HG03354 (cell line): ENCODE data around the gene SKAP1.
"Not testable (repeated sequence)": the region's sequence is repeated elsewhere in the genome, so short reads cannot be mapped to it uniquely, and the experiment has no call there.

Experiments
- ATAC-seq: cut with Tn5 transposase; IDR thresholded peaks from one replicate; pipeline ENCODE4 v1.9.1; 2021; ENCODE audit warnings: mild to moderate bottlenecking; ENCODE audit not compliant: unreplicated experiment, poor library complexity, severe bottlenecking

The SKAP1 gene

GRCh38 chr17:48192321-48192731 lies 237.7 kb downstream of the SKAP1 start:
- ATAC-seq, result no peak

- ATAC-seq, result no peak
Observed at GRCh38 chr17:48191362-48191761, 238.7 kb downstream of the SKAP1 start.

GRCh38 chr17:48190871-48191270 lies 239.1 kb downstream of the SKAP1 start:
- no peak for ATAC-seq

- ATAC-seq, result no peak
Observed at GRCh38 chr17:48187872-48188608, 242.0 kb downstream of the SKAP1 start.

- ATAC-seq, result not testable (repeated sequence)
Observed at GRCh38 chr17:48186317-48186716, 243.7 kb downstream of the SKAP1 start.

- no peak for ATAC-seq
Observed at GRCh38 chr17:48184721-48185120, 245.3 kb downstream of the SKAP1 start.

GRCh38 chr17:48181653-48182052 lies 248.4 kb downstream of the SKAP1 start:
- no peak for ATAC-seq

GRCh38 chr17:48180842-48181629 lies 249.0 kb downstream of the SKAP1 start:
- no peak for ATAC-seq

- no peak for ATAC-seq
Observed at GRCh38 chr17:48179071-48179945, 250.7 kb downstream of the SKAP1 start.

- ATAC-seq, result no peak
Observed at GRCh38 chr17:48178317-48178716, 251.7 kb downstream of the SKAP1 start.

GRCh38 chr17:48177816-48178215 lies 252.2 kb downstream of the SKAP1 start:
- ATAC-seq, result no peak

GRCh38 chr17:48176471-48176855 lies 253.6 kb downstream of the SKAP1 start:
- ATAC-seq, result no peak

GRCh38 chr17:48175692-48176470 lies 254.1 kb downstream of the SKAP1 start:
- ATAC-seq, result no peak

- no peak for ATAC-seq
Observed at GRCh38 chr17:48174833-48175523, 255.0 kb downstream of the SKAP1 start.

GRCh38 chr17:48173191-48173984 lies 256.6 kb downstream of the SKAP1 start:
- ATAC-seq, result no peak

GRCh38 chr17:48169926-48170325 lies 260.1 kb downstream of the SKAP1 start:
- no peak for ATAC-seq

- no peak for ATAC-seq
Observed at GRCh38 chr17:48163809-48164208, 266.2 kb downstream of the SKAP1 start.

GRCh38 chr17:48162946-48163506 lies 267.0 kb downstream of the SKAP1 start:
- ATAC-seq, result no peak
